A549 treated with ZK216348 at 1 μM for 4 hours (cell line): ENCODE data around the gene LIX1. TPM values are rescaled to one million over a fixed set of nuclear protein-coding genes. Genes with fewer than 3 reads are reported as not detected.

Experiments used
- total RNA-seq: library from RNA; stranded (reverse); fragments of 200-300 nt; extraction: Qiagen RNA extraction; gene quantifications from 5 replicates; pipeline ENCODE4 v1.2.3, GENCODE V29; 2022; ENCODE audit warnings: low read depth

LIX1 gene
- not detected in 5 replicates for total RNA-seq

DNA sequence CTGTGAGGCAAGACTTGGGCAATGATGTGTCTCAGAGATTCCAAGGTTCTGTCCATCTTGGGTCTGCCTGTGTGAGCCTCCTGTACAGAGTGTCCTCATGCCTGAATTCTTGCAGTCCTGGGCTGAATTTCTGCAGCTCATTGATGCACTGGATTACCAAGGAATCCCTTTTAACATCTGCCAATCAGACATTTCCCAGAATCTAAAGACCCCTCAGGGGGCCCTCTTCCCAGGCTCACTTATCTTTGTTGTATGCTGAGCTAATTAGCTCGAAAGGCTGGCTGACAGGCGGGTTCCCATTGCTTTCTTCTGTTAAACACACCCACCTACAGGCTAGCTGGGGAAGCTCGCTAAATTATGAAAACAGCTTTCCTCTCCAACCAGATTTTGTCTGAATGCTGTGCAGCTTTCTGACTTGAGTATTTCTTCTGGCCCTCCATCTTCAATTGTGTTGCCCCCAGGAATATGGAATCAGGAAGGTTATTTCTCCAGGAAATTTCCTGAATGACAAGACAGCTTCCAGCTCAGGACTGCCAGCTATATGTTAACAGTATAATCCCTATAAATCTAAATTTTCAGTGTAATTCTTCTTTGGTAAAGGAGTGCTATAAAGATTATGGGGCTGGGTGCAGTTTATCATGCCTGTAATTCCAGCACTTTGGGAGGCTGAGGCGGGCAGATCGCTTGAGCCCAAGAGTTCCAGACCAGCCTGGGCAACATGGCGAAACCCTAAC lies at the start of gene LIX1:
Gene LIX1, minus strand, starts transcription at position 91 of the 734 bp plus-strand sequence. Its CDS starts 35 bp downstream, at position 56.

DNA sequence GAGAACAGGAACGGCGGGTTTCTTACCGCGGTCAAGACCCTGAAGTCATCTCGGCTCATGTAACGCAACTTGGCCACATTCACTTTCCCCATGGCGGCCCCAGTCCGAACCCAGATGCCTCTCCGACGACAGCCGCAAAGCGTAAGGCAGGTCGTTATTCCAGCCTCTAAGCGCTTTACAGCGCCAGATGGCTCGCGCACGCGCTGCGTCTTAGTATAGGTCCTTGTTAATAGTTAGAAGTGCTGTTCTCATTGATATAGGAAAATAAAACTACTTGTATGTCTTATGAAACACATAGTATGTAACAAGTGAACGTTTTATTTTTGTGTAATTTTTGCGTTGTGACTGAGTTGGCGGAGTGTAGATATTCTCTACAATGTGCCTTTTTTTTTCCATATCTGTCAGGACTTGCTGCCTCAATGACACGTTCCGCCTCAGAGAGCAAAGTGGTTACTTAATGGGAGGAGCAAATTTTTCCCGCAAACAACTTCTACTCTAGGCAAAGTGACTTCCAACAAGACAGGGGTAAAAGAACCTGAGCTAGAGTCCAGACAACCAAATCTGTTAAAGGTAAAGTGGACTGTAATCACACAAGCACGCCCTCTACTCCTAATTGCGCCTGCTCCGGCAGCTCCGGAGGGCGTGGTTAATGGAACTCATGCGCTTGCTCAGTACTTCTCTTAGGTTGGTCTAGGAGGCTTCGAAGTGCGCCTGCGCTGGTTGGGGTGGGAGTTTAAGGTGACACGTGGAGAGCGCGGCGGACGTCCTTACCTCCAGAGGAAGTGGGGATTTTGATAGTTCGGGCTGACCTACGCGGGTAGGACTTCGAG lies 40.9 kb upstream of the LIX1 start, which contains the start of gene RIOK2:
Gene RIOK2, minus strand, starts transcription at position 148 of the 830 bp plus-strand sequence. Its CDS starts 56 bp downstream, at position 92.

Other genes starting within 250 kb of the LIX1 start
- 4.3 to 10.0 TPM (median 8.0 TPM) in 5 replicates for gene LNPEP, start 206.5 kb downstream of the LIX1 start, total RNA-seq
- gene RIOK2, start 40.6 kb upstream of the LIX1 start, total RNA-seq, result 20.8 to 26.9 TPM (median 24.2 TPM) in 5 replicates